Measurements from ENCODE around the gene BCR.

The BCR gene

GRCh38 chr22:23202812-23203451 is 22.6 kb downstream of the BCR start:
- Histone ChIP-seq H3K27ac (ENCODE audit: low read depth, low read length) (no peak overlapping the region), H3K9ac (ENCODE audit: low read depth, low read length) (no peak overlapping the region), H3K9me3 (ENCODE audit: control insufficient read depth, insufficient read depth, low read length) (no peaks in the 10 kb centered on the region), H3K36me3 (ENCODE audit: control insufficient read depth, insufficient read depth, low read length) (peaks cover 19% of the 10 kb centered on the region; the same call in 1 of the 2 replicates), H3K27me3 (ENCODE audit: control insufficient read depth, insufficient read depth, low read length) (no peaks in the 10 kb centered on the region), H3K4me1 (ENCODE audit: control insufficient read depth, insufficient read depth, low read length) (peaks cover 13% of the 10 kb centered on the region), H3K4me3 (ENCODE audit: low read depth, low read length) (no peak overlapping the region)

DNA sequence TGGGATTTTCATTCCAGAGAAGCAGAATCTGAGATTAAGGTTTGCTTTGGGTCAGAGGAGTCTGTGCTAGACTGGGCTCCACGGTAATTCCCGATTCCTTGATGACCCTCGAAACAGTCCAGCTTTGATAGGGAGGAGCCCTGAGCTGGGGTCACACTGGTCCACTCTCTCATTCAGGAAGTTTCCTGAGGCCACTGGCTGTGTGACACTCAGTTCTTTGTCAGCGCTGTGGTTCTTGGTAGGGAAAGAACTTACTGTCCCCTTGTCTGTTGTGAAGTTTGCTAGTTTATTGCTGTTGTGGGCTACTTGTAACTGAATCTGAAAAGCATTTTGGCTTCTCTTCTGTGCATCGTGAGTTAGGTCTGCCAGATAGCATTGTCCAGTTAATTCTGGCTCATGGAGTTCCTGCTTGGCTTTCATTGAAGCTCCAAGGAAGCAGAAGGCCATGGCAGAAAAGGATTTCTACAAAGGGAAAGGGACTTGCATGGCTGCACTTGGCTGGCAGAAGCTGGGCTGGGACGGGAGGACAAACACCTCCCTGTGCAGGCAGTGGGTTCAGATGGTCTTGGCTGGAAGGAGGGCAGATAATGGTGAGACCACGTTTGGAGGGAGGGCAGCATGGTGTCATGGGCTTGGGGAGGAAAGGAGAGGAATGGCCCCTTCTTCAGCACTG is 23.3 kb downstream of the BCR start:
- Histone ChIP-seq H3K36me3 (ENCODE audit: control insufficient read depth, insufficient read depth, low read length) (peaks cover 19% of the 10 kb centered on the region; the same call in 1 of the 2 replicates), H3K27ac (ENCODE audit: low read depth, low read length) (no peak overlapping the region), H3K4me3 (ENCODE audit: low read depth, low read length) (no peak overlapping the region), H3K4me1 (ENCODE audit: control insufficient read depth, insufficient read depth, low read length) (peaks cover 13% of the 10 kb centered on the region), H3K9me3 (ENCODE audit: control insufficient read depth, insufficient read depth, low read length) (no peaks in the 10 kb centered on the region), H3K9ac (ENCODE audit: low read depth, low read length) (no peak overlapping the region), H3K27me3 (ENCODE audit: control insufficient read depth, insufficient read depth, low read length) (no peaks in the 10 kb centered on the region)

DNA sequence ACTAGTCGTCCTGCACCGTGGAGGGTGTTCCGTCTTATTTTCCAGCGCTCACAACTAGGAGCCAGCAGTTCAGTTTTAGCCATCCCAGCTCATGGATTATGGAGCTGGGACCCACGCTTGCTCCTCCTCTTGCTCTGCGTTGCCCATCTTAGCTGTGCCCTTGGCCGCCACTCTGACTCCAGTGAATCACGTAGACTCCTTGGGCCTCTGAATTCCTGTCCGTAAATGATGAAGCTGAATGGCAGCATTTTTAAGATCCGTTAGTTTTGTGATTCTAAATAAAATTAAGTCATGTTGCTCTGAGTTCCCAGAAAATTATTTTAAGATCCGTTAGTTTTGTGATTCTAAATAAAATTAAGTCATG is 23.8 kb downstream of the BCR start:
- Histone ChIP-seq H3K4me1 (ENCODE audit: control insufficient read depth, insufficient read depth, low read length) (peaks cover 8% of the 10 kb centered on the region), H3K9ac (ENCODE audit: low read depth, low read length) (no peak overlapping the region), H3K4me3 (ENCODE audit: low read depth, low read length) (no peak overlapping the region), H3K27ac (ENCODE audit: low read depth, low read length) (no peak overlapping the region), H3K9me3 (ENCODE audit: control insufficient read depth, insufficient read depth, low read length) (no peaks in the 10 kb centered on the region), H3K27me3 (ENCODE audit: control insufficient read depth, insufficient read depth, low read length) (no peaks in the 10 kb centered on the region), H3K36me3 (ENCODE audit: control insufficient read depth, insufficient read depth, low read length) (peaks cover 19% of the 10 kb centered on the region; the same call in 1 of the 2 replicates)

DNA sequence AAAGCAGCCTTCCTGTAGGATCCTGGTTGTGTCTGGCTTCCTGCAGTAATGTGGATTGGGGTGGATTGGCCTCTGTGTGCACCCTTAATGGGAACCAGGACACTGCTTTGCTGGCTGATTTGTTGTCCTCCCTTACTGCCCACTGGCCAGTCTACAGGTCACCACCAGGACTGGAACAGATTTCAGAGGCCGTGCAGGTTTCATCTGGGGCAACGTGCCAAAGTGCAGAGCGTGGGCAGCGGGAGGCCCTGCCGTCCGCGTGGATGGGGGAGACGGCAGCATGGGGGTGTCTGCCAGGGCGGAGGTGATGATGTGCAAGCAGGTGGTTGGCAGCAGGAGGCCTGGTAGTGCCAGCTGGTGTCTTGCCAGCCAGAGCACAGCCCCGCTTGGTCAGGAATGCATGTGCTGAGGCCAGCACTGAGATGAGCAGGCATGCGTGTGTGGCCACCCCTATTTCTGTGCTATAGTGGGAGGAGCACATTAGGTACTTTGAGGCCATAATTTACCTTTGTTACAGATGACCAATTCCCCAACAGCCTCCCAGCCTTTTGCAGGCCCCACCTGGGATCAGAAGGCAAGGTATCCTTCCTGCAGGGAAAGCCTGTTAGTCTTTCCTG is 24.3 kb downstream of the BCR start:
- Histone ChIP-seq H3K4me3 (ENCODE audit: low read depth, low read length) (no peak overlapping the region), H3K36me3 (ENCODE audit: control insufficient read depth, insufficient read depth, low read length) (peaks cover 19% of the 10 kb centered on the region; the same call in 1 of the 2 replicates), H3K27ac (ENCODE audit: low read depth, low read length) (no peak overlapping the region)

DNA sequence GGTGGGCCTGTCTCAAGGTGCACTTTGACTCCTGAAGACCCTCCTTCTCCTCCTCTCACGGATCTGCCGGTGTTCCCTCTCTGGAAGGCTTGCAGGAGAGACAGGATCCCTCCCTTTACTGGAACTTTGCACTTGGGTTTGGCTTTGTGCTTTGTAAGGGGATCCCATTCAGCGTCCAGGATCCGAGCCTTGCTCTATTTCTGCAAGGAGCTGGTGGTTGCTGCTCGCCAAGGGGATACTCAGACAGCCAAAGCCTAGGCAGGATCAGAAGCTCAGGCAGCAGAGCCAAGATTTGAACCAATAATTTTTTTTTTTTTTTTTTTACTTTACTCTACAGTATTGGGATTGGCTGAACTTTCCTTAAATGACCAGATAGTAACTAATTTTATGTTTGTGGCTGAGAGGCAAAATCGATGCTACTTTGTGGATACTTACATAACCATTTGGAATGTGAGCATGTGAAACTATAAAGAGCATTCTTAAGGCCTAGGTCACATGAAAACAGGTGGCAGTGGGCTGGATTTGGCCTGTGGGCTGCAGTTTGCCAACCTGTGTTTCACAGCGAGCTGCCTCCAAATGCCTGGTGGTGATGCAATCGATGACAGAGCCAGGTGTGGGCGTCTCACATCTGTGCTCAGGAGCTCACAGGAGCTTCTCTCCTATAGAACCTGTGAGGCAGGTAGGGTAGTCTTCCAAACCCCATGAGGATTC is 25.2 kb downstream of the BCR start:
- peaks cover 7% of the 10 kb centered on the region; the same call in 1 of the 2 replicates for H3K4me1 ChIP-seq (ENCODE audit: control insufficient read depth, insufficient read depth, low read length)

More for the DNA sequence above, 24.3 kb downstream of the BCR start:
- H3K27me3 ChIP-seq (ENCODE audit: control insufficient read depth, insufficient read depth, low read length), result no peaks in the 10 kb centered on the region
- no peak overlapping the region for H3K9ac ChIP-seq (ENCODE audit: low read depth, low read length)
- H3K9me3 ChIP-seq (ENCODE audit: control insufficient read depth, insufficient read depth, low read length), result no peaks in the 10 kb centered on the region
- H3K4me1 ChIP-seq (ENCODE audit: control insufficient read depth, insufficient read depth, low read length), result peaks cover 7% of the 10 kb centered on the region; the same call in 1 of the 2 replicates

DNA sequence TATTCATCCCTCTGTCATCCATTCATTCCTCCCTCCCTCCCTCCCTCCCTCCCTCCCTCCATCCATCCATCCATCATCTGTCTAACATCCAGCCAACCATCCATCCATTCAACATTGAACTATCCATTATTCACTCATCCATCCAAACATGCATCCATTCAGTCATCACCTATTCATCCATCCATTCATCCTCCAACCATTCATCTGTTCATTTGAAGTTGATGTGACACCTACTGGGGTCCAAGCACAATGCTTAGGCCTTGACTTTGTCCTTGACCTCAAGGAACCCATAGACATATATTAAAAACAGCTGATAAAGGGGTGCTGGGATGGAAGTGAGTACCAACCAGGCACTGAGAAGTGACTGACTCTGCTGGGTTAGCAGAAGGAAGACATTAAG is 26.6 kb downstream of the BCR start:
- H3K4me1 ChIP-seq (ENCODE audit: control insufficient read depth, insufficient read depth, low read length), result peaks cover 7% of the 10 kb centered on the region; the same call in 1 of the 2 replicates
- H3K36me3 ChIP-seq (ENCODE audit: control insufficient read depth, insufficient read depth, low read length), result peaks cover 19% of the 10 kb centered on the region; the same call in 1 of the 2 replicates
- H3K4me3 ChIP-seq (ENCODE audit: low read depth, low read length), result no peak overlapping the region
- H3K27me3 ChIP-seq (ENCODE audit: control insufficient read depth, insufficient read depth, low read length), result no peaks in the 10 kb centered on the region
- no peak overlapping the region for H3K27ac ChIP-seq (ENCODE audit: low read depth, low read length)
- H3K9me3 ChIP-seq (ENCODE audit: control insufficient read depth, insufficient read depth, low read length), result no peaks in the 10 kb centered on the region
- H3K9ac ChIP-seq (ENCODE audit: low read depth, low read length), result no peak overlapping the region

More for the DNA sequence above, 25.2 kb downstream of the BCR start:
- Histone ChIP-seq H3K4me3 (ENCODE audit: low read depth, low read length) (no peak overlapping the region), H3K27me3 (ENCODE audit: control insufficient read depth, insufficient read depth, low read length) (no peaks in the 10 kb centered on the region), H3K9me3 (ENCODE audit: control insufficient read depth, insufficient read depth, low read length) (no peaks in the 10 kb centered on the region), H3K9ac (ENCODE audit: low read depth, low read length) (no peak overlapping the region), H3K36me3 (ENCODE audit: control insufficient read depth, insufficient read depth, low read length) (peaks cover 19% of the 10 kb centered on the region; the same call in 1 of the 2 replicates), H3K27ac (ENCODE audit: low read depth, low read length) (no peak overlapping the region)

- Histone ChIP-seq H3K27me3 (ENCODE audit: control insufficient read depth, insufficient read depth, low read length) (no peaks in the 10 kb centered on the region), H3K9ac (ENCODE audit: low read depth, low read length) (no peak overlapping the region), H3K9me3 (ENCODE audit: control insufficient read depth, insufficient read depth, low read length) (no peaks in the 10 kb centered on the region), H3K4me3 (ENCODE audit: low read depth, low read length) (no peak overlapping the region), H3K4me1 (ENCODE audit: control insufficient read depth, insufficient read depth, low read length) (peaks cover 7% of the 10 kb centered on the region; the same call in 1 of the 2 replicates), H3K36me3 (ENCODE audit: control insufficient read depth, insufficient read depth, low read length) (peaks cover 19% of the 10 kb centered on the region; the same call in 1 of the 2 replicates), H3K27ac (ENCODE audit: low read depth, low read length) (no peak overlapping the region)
Observed at GRCh38 chr22:23207729-23208393, 27.6 kb downstream of the BCR start.

DNA sequence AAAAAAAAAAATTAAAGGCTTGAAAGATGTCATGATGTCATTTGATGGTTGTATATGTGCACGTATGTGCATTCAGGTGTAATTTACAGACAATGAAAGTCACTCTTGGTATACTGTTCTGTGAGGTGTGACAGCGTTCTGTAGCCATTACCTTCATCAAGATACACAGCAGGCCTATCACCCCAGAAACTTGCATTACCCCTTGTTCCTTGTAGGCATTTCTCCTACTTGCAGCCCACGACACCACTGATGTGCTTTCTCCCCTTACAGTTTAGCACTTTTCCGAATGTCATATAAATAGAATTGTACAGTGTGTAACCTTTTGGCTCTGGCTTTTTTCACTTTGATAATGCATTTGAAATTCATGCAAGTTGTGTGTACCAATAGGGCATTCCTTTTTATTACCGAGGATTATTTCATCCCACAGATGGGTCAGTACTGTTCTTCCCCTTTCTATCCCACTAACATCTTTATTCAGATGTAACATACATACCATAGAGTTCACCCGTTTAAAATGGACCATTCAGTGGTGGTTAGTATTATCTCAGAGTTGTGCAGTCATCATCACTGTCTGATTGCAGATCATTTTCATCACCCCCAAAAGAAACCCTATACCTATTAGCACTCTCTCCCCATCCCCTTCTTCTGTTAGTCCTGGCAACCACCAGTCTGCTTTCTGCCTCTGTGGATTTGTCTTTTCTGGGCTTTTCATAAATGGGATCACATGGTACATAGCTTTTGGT is 30.3 kb downstream of the BCR start:
- Histone ChIP-seq H3K36me3 (ENCODE audit: control insufficient read depth, insufficient read depth, low read length) (0 out of 2 replicates have a peak, but pooled peaks cover 7% of the 10 kb centered on the region), H3K27ac (ENCODE audit: low read depth, low read length) (no peak overlapping the region), H3K9ac (ENCODE audit: low read depth, low read length) (no peak overlapping the region), H3K27me3 (ENCODE audit: control insufficient read depth, insufficient read depth, low read length) (no peaks in the 10 kb centered on the region), H3K4me1 (ENCODE audit: control insufficient read depth, insufficient read depth, low read length) (peaks cover 5% of the 10 kb centered on the region; the same call in 1 of the 2 replicates), H3K9me3 (ENCODE audit: control insufficient read depth, insufficient read depth, low read length) (no peaks in the 10 kb centered on the region), H3K4me3 (ENCODE audit: low read depth, low read length) (no peak overlapping the region)

- H3K27ac ChIP-seq (ENCODE audit: low read depth, low read length), result no peak overlapping the region
Observed at GRCh38 chr22:23211622-23212021, 31.3 kb downstream of the BCR start.

More at GRCh38 chr22:23211622-23212021, 31.3 kb downstream of the BCR start:
- Histone ChIP-seq H3K9ac (ENCODE audit: low read depth, low read length) (no peak overlapping the region), H3K4me3 (ENCODE audit: low read depth, low read length) (no peak overlapping the region), H3K36me3 (ENCODE audit: control insufficient read depth, insufficient read depth, low read length) (0 out of 2 replicates have a peak, but pooled peaks cover 7% of the 10 kb centered on the region), H3K4me1 (ENCODE audit: control insufficient read depth, insufficient read depth, low read length) (peaks cover 9% of the 10 kb centered on the region; the same call in 1 of the 2 replicates), H3K27me3 (ENCODE audit: control insufficient read depth, insufficient read depth, low read length) (no peaks in the 10 kb centered on the region), H3K9me3 (ENCODE audit: control insufficient read depth, insufficient read depth, low read length) (no peaks in the 10 kb centered on the region)
